HepG2 (cell line): ENCODE data around the gene PTPN2.

ENCODE experiments used
- ARNT2 ChIP-seq: sonication (generic); formaldehyde crosslinking; IDR thresholded peaks from 2 replicates; pipeline ENCODE4 v1.8.0; 2022; ENCODE audit warnings: mild to moderate bottlenecking, low read depth, missing genetic modification reagents, moderate library complexity
- POLR2AphosphoS5 ChIP-seq: IDR thresholded peaks from 2 replicates; pipeline ENCODE4 v1.6.1; 2012; ENCODE audit warnings: low read depth, low read length
- ZNF615 ChIP-seq: sonication (generic); formaldehyde crosslinking; IDR thresholded peaks from 2 replicates; pipeline ENCODE4 v1.5.0; 2020; ENCODE audit warnings: mild to moderate bottlenecking, missing genetic modification reagents, borderline replicate concordance

DNA sequence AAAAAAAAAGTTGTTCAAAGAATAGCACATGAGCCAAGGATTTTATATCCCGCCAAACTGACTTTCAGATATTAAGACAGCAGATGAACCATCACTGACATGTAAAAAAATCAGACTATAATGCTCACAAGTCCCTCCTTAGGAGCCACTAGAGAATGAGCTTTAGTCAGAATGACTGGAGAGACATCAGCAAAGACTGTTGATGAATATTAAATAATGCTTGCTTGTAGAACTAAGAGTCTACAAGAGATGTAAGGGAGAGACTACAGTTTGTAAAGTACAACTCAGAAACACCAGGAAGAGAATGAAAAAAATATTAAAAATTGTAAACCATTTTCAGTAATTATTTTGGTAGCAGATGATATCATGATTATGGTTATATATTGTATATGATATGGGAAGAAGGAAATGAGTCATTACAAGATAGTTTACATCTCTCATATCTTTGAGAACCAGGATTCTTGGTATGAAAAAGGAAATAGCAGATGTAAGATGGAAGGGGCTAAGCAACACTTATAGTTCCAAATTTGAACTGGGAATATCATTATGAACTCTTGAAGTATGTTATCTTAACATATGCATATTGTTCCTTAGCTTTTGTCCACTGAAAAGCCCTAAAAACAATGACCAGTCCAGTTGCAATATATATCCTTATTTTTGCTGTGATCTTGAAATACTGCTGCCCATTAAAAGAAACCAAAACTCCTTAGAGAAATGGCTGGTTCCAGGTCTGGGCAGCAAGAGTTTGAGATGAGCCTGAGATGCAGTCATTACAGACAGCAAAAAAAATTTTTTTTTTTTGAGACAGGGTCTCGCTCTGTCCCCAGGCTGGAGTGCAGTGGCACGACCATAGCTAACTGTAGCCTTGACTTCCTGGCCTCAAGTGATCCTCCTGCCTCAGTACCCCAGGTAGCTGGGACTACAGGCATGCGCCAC lies 55.7 kb downstream of the PTPN2 start:
- TF ChIP-seq ZNF615 (CRISPR knock-in tag) (no peak), ARNT2 (no peak), POLR2AphosphoS5 (no peak)
